SKM-1 (cell line): ENCODE measurements around the gene BCCIP.

ENCODE experiments used
- DNase-seq: peaks from one replicate; lab custom pipeline; 2025; ENCODE audit not compliant: unreplicated experiment; lab: John Stamatoyannopoulos, UW

BCCIP gene

GRCh38 chr10:125822878-125823662, at the start of gene BCCIP, which contains the start of gene UROS:
Gene BCCIP (plus strand): TSS chr10:125823546. CDS start chr10:125823558, 12 bp downstream.
Gene UROS (minus strand): TSS chr10:125823258. CDS start chr10:125816499, 6,759 bp downstream.
- DNase-seq = peak; percentile 94

- no peak for DNase-seq
Observed at GRCh38 chr10:125773687-125774543, 49.4 kb upstream of the BCCIP start.

- no peak for DNase-seq
Observed at GRCh38 chr10:125774581-125775191, 48.7 kb upstream of the BCCIP start.

GRCh38 chr10:125775491-125776106, 47.7 kb upstream of the BCCIP start, which contains the start of gene MMP21:
Gene MMP21 (minus strand): TSS chr10:125775821. CDS start chr10:125775821, 0 bp downstream.
- DNase-seq = no peak

- no peak for DNase-seq
Observed at GRCh38 chr10:125777806-125778205, 45.5 kb upstream of the BCCIP start.

- no peak for DNase-seq
Observed at GRCh38 chr10:125778556-125778955, 44.8 kb upstream of the BCCIP start.

GRCh38 chr10:125779403-125780327, 43.7 kb upstream of the BCCIP start:
- DNase-seq = no peak

GRCh38 chr10:125781374-125781773, 42.0 kb upstream of the BCCIP start:
- DNase-seq = no peak

- DNase-seq = no peak
Observed at GRCh38 chr10:125782054-125782453, 41.3 kb upstream of the BCCIP start.

GRCh38 chr10:125782616-125783015, 40.7 kb upstream of the BCCIP start:
- DNase-seq = no peak

GRCh38 chr10:125783408-125783807, 39.9 kb upstream of the BCCIP start:
- DNase-seq = no peak

- no peak for DNase-seq
Observed at GRCh38 chr10:125783957-125784356, 39.4 kb upstream of the BCCIP start.

GRCh38 chr10:125785791-125786190, 37.6 kb upstream of the BCCIP start:
- no peak for DNase-seq

- DNase-seq = no peak
Observed at GRCh38 chr10:125788156-125789034, 35.0 kb upstream of the BCCIP start.

GRCh38 chr10:125792342-125793300, 30.7 kb upstream of the BCCIP start:
- DNase-seq = no peak

- no peak for DNase-seq
Observed at GRCh38 chr10:125795128-125795527, 28.2 kb upstream of the BCCIP start.

GRCh38 chr10:125795637-125796190, 27.6 kb upstream of the BCCIP start:
- no peak for DNase-seq
